UCSD-AML1 (cell line): ENCODE results near the gene LMF1.
"Not testable (repeated sequence)": the region's sequence is repeated elsewhere in the genome, so short reads cannot be mapped to it uniquely, and the experiment has no call there.

Experiments used
- DNase-seq: peaks from one replicate; lab custom pipeline; 2025; ENCODE audit not compliant: unreplicated experiment; lab: John Stamatoyannopoulos, UW

LMF1 gene

GRCh38 chr16:852451-853185 lies 118.2 kb downstream of the LMF1 start:
- no peak for DNase-seq

- DNase-seq, result no peak
These were observed 118.9 kb downstream of the LMF1 start for GRCh38 chr16:851871-852270.

GRCh38 chr16:851209-851810 lies 119.5 kb downstream of the LMF1 start:
- no peak for DNase-seq

- DNase-seq, result no peak
These were observed 120.1 kb downstream of the LMF1 start for GRCh38 chr16:850668-851067.

GRCh38 chr16:848510-849253 lies 122.1 kb downstream of the LMF1 start:
- no peak for DNase-seq

DNA sequence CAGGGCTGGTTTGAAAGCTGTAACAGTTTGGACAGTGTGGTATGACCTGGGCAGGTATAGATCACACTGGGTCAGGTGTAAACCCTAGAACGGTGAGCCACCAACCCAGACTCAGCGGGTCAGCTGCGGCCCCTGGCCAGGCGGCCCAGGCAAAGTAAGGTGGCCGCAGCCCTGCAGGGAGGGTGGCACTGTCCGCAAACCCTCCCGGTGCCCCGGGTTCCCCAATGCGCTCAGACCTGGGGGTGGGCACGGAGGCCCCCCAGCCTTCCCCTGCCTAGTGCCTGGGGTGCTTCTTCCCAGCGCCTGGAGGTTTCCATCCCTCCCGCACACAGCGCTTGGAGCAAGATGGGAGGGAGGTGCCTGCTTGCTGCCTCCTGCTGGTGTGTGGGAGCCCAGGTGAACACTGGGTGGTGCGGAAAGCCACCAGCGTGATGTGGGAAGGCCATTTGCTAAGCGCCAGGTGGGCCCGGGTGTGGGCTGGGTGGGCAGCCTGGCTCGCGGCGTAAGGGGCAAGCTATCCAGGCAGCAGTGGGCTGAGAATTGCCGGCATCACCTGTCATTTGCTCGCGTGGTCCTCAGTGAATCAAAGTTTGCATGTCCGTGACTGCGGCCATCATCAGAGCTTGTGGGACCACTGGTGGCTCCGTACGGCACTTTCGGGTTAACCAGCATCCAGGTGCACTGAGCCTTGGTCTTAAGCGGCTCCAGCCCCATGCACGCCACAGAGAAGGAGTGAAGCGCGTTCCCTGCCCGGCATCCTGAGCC lies 122.9 kb downstream of the LMF1 start:
- no peak for DNase-seq

- no peak for DNase-seq
These were observed 123.6 kb downstream of the LMF1 start for GRCh38 chr16:847151-847550.

GRCh38 chr16:845351-845745 lies 125.4 kb downstream of the LMF1 start:
- no peak for DNase-seq

- DNase-seq, result no peak
These were observed 126.0 kb downstream of the LMF1 start for GRCh38 chr16:844638-845350.

- no peak for DNase-seq
These were observed 127.0 kb downstream of the LMF1 start for GRCh38 chr16:843771-844170.

GRCh38 chr16:842711-843560 lies 127.8 kb downstream of the LMF1 start:
- DNase-seq, result no peak

DNA sequence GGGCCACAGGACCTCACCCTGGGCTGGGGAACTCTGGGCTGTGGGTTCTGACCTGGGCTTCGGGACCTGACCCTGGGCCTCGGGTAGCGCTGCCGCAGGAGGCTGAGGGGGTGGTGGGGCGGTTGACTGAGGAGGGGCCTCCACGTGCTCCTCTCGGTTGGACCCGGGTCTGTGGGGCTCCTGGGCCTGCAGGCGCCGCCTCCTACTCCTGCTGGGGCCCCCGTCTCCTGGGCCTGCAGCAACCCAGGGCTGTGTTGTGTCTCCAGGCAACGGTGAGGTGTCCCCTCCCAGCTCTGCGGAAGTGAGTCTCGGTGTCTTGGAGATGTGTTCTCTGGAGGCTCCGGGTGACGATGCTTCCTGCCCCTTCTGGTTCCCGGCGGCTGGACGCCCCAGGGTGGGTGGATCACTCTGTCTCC lies 128.7 kb downstream of the LMF1 start:
- no peak for DNase-seq

GRCh38 chr16:841455-842060 lies 129.2 kb downstream of the LMF1 start:
- DNase-seq, result no peak

GRCh38 chr16:840561-841454 lies 130.0 kb downstream of the LMF1 start:
- no peak for DNase-seq

DNA sequence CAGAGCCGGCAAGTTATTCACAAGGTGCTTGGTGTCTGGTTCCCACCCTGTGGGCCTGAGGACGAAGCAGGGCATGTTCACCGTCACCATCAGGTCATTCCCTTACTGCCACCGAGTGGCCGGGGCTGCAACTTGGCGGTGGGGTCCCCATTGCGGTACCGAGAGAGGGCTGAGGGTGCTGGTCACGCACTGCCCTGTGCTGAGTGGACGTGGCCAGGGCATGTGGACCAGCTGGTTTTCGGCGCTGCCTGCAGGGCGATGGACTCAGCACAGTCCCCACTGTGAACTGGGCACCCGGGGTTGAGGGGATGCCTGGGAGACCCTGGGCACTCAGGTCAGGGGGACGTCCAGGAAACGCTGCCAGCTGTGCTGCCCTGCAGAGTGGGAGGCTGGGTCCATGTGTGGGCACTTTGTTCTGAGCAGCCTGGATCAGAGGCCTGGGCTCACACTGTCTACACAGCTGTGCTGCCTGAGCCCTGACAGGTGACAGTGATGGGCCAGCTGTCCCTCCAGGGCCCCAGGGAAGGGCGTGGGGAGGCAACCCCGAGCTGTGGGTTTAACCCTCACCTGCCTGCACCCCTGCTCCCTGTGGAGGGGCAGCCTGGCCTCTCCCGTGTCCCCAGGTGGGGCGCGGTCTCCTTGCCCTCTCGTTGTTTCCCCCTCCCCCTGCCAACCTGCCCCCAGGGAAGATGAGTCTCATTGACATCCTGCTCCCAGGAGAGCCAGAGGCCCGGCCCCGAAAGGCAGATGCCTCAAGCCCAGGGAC lies 131.0 kb downstream of the LMF1 start:
- no peak for DNase-seq

- no peak for DNase-seq
These were observed 132.0 kb downstream of the LMF1 start for GRCh38 chr16:838741-839140.

DNA sequence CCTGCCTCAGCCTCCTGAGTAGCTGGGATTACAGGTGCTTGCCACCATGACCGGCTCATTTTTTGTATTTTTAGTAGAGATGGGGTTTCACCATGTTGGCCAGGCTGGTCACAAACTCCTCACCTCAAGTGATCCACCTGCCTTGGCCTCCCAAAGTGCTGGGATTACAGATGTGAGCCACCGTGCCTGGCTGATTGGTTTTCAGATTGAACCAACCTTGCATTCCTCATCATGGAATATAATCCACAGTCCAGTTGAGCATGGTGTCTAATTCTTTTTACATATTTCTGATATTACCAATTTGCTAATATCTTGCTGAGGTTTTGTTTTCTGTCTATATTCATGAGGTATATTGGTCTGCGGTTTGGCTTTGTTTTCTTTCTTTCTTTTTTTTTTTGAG lies 134.0 kb downstream of the LMF1 start:
- DNase-seq, result not testable (repeated sequence)

- DNase-seq, result no peak
These were observed 134.6 kb downstream of the LMF1 start for GRCh38 chr16:836221-836620.
